NCI-H524 (cell line): Measurements from ENCODE around the gene BABAM1.
A peak's percentile ranks its signal among the peaks of the same experiment; 100 is the strongest.

Experiments
- DNase-seq, 2 experiments: peaks; one replicate each; lab custom pipeline; 2025; lab: John Stamatoyannopoulos, UW

BABAM1 gene

GRCh38 chr19:17266975-17267788 lies at the start of gene BABAM1:
TSS of gene BABAM1 (plus strand) at chr19:17267443. CDS start at chr19:17268807, 1,364 bp downstream.
- peak; percentile 100 for DNase-seq

- no peak for DNase-seq
These were observed 48.0 kb upstream of the BABAM1 start for GRCh38 chr19:17219286-17219685.

GRCh38 chr19:17220207-17220758 lies 47.0 kb upstream of the BABAM1 start:
- DNase-seq: no peak

GRCh38 chr19:17225053-17225452 lies 42.2 kb upstream of the BABAM1 start:
- DNase-seq: no peak

- peak; percentile 99 for DNase-seq
These were observed 41.0 kb upstream of the BABAM1 start, which contains the start of gene OCEL1 for GRCh38 chr19:17226002-17226933. TSS of gene OCEL1 (plus strand) at chr19:17226226. CDS start at chr19:17226248, 22 bp downstream.

- DNase-seq: no peak
These were observed 39.4 kb upstream of the BABAM1 start for GRCh38 chr19:17227798-17228367.

GRCh38 chr19:17229890-17230289 lies 37.4 kb upstream of the BABAM1 start:
- DNase-seq: no peak

GRCh38 chr19:17232258-17232657 lies 35.0 kb upstream of the BABAM1 start:
- no peak for DNase-seq

GRCh38 chr19:17234911-17235299 lies 32.3 kb upstream of the BABAM1 start:
- DNase-seq: no peak

- DNase-seq: no peak
These were observed 31.8 kb upstream of the BABAM1 start for GRCh38 chr19:17235300-17235970.

GRCh38 chr19:17235971-17236777 lies 31.1 kb upstream of the BABAM1 start:
- DNase-seq: no peak

GRCh38 chr19:17236811-17237543 lies 30.3 kb upstream of the BABAM1 start:
- no peak for DNase-seq

- DNase-seq: no peak
These were observed 29.2 kb upstream of the BABAM1 start for GRCh38 chr19:17237747-17238706.

- DNase-seq: no peak
These were observed 27.0 kb upstream of the BABAM1 start for GRCh38 chr19:17240062-17240752.

GRCh38 chr19:17240826-17241399 lies 26.3 kb upstream of the BABAM1 start:
- no peak for DNase-seq

- no peak for DNase-seq
These were observed 24.6 kb upstream of the BABAM1 start for GRCh38 chr19:17242431-17243208.
